HFFc6 (cell line): ENCODE measurements around the gene TLNRD1. TPM values are rescaled to one million over a fixed set of nuclear protein-coding genes. Genes with fewer than 3 reads are reported as not detected.

Experiments used
- DNase-seq: peaks from one replicate; pipeline ENCODE4 v3.0.0-alpha.2; 2018
- H3K27ac Mint-ChIP-seq: 2 replicates; pipeline ENCODE4 v1.8.0; 2020; ENCODE audit warnings: mild to moderate bottlenecking, mixed read lengths
- H3K27me3 Mint-ChIP-seq: 2 replicates; pipeline ENCODE4 v1.8.0; 2021; ENCODE audit warnings: mild to moderate bottlenecking, moderate library complexity, mixed read lengths; ENCODE audit not compliant: insufficient read depth
- H3K36me3 Mint-ChIP-seq: 2 replicates; pipeline ENCODE4 v1.8.0; 2021; ENCODE audit warnings: low read depth, mixed read lengths
- H3K4me1 Mint-ChIP-seq: 2 replicates; pipeline ENCODE4 v1.8.0; 2020; ENCODE audit warnings: low read depth, mixed read lengths
- H3K4me3 Mint-ChIP-seq: 2 replicates; pipeline ENCODE4 v1.8.0; 2020; ENCODE audit warnings: mild to moderate bottlenecking, moderate library complexity, mixed read lengths
- H3K9me3 Mint-ChIP-seq: 2 replicates; pipeline ENCODE4 v1.8.0; 2020; ENCODE audit warnings: mild to moderate bottlenecking, mixed read lengths
- total RNA-seq, 6 experiments: library from RNA; stranded (reverse); fragmentation: NEBNext Ultra II Directional; extraction: Animal tissue kit (Norgen Biotek cat#: 25700); gene quantifications; 2 replicates in 1 of 6; 3 replicates in 5 of 6; pipeline ENCODE4 v1.2.3, GENCODE V29; 2021
- TF ChIP-seq, protein P1 (sequence below): fragments of 200-600 bp; sonication (generic); IDR thresholded peaks from 2 replicates; pipeline ENCODE4 v1.5.0; 2021; ENCODE audit warnings: antibody characterized with exemption, mild to moderate bottlenecking

Gene TLNRD1
- total RNA-seq, 6 experiments from 2014 or later, result 8.8 to 14.3 (median 12.7) TPM

DNA sequence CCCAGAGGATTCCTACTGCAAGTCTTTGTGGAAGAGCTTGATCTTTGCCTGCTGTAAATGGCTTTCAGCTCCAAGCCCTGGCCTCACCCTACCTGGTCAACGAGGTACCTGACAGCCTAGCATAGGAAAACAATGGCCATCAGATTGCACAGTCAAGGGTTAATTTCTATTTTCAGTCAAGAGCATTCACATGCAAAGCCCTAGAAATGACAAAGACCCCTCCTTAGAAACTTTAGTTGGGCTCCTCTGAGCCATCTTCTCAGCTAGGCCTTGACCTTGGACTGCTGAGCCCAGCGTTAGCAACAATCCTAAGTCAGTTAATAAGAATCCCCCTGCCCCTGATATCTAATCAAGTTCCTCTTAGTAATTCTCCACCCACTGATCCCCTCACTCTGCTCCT lies 29.6 kb upstream of the TLNRD1 start:
- no peak overlapping the region for H3K27ac Mint-ChIP-seq
- TF ChIP-seq, protein P1, sequence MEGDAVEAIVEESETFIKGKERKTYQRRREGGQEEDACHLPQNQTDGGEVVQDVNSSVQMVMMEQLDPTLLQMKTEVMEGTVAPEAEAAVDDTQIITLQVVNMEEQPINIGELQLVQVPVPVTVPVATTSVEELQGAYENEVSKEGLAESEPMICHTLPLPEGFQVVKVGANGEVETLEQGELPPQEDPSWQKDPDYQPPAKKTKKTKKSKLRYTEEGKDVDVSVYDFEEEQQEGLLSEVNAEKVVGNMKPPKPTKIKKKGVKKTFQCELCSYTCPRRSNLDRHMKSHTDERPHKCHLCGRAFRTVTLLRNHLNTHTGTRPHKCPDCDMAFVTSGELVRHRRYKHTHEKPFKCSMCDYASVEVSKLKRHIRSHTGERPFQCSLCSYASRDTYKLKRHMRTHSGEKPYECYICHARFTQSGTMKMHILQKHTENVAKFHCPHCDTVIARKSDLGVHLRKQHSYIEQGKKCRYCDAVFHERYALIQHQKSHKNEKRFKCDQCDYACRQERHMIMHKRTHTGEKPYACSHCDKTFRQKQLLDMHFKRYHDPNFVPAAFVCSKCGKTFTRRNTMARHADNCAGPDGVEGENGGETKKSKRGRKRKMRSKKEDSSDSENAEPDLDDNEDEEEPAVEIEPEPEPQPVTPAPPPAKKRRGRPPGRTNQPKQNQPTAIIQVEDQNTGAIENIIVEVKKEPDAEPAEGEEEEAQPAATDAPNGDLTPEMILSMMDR, result no peak
- DNase-seq, result no peak
- H3K4me1 Mint-ChIP-seq, result peaks cover 23% of the 10 kb centered on the region
- H3K9me3 Mint-ChIP-seq, result no peaks in the 10 kb centered on the region
- no peaks in the 10 kb centered on the region for H3K36me3 Mint-ChIP-seq
- H3K4me3 Mint-ChIP-seq, result no peak overlapping the region
- H3K27me3 Mint-ChIP-seq, result peaks cover 4% of the 10 kb centered on the region

DNA sequence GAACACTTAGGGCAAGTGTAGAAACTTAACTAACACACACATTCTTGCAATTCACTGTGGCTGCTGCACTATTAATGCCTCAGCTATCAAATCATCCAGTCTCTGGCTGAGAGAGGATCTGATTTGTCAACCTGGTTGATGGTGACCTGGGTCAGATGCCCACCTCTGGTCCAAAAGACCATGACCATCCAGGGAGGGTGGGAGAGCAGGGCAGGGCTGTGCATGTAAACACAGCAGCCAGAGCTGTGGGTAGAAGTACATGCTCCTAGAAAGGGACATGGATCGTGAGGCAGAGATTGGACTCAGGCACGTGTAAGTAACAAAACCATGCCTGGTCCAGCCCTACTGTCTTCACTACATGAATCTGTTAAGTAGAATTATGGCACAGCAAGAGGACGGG lies 28.4 kb upstream of the TLNRD1 start:
- TF ChIP-seq, protein P1, result no peak
- Mint-ChIP-seq H3K4me3 (no peak overlapping the region; the same call in 1 of the 2 replicates), H3K27me3 (peaks cover 4% of the 10 kb centered on the region), H3K9me3 (no peaks in the 10 kb centered on the region), H3K27ac (no peak overlapping the region), H3K36me3 (no peaks in the 10 kb centered on the region; the same call in 1 of the 2 replicates), H3K4me1 (peaks cover 23% of the 10 kb centered on the region)
- DNase-seq, result no peak

GRCh38 chr15:80974914-80975313 lies 25.8 kb upstream of the TLNRD1 start:
- DNase-seq, result no peak
- Mint-ChIP-seq H3K4me3 (no peak overlapping the region), H3K27me3 (peaks cover 4% of the 10 kb centered on the region), H3K36me3 (peaks cover 13% of the 10 kb centered on the region), H3K27ac (no peak overlapping the region), H3K9me3 (no peaks in the 10 kb centered on the region), H3K4me1 (peaks cover 36% of the 10 kb centered on the region)
- TF ChIP-seq, protein P1, result no peak

GRCh38 chr15:80976851-80977250 lies 23.9 kb upstream of the TLNRD1 start:
- Mint-ChIP-seq H3K27ac (no peak overlapping the region), H3K27me3 (no peaks in the 10 kb centered on the region), H3K4me3 (no peak overlapping the region), H3K36me3 (peaks cover 17% of the 10 kb centered on the region), H3K9me3 (no peaks in the 10 kb centered on the region), H3K4me1 (peaks cover 31% of the 10 kb centered on the region)
- no peak for DNase-seq
- TF ChIP-seq, protein P1, result no peak

- TF ChIP-seq, protein P1, result peak; percentile 82
- peak; percentile 47 for DNase-seq
- H3K27me3 Mint-ChIP-seq, result no peaks in the 10 kb centered on the region
- peaks cover 22% of the 10 kb centered on the region for H3K36me3 Mint-ChIP-seq
- no peaks in the 10 kb centered on the region for H3K9me3 Mint-ChIP-seq
- peaks cover 36% of the 10 kb centered on the region for H3K4me1 Mint-ChIP-seq
- H3K27ac Mint-ChIP-seq, result no peak overlapping the region
- no peak overlapping the region for H3K4me3 Mint-ChIP-seq
Observed at GRCh38 chr15:80977627-80978036, 23.1 kb upstream of the TLNRD1 start.
